Suprapubic skin (tissue), 4 donors: ENCODE data around the gene DMWD. TPM values are rescaled to one million over a fixed set of nuclear protein-coding genes. Genes with fewer than 3 reads are reported as not detected.

ENCODE experiments used
- DNase-seq, 2 donors: peaks; one replicate each; pipeline ENCODE4 v3.0.0-alpha.2; 2019; ENCODE audit warnings: low spot score in 2 of 2
- H3K27ac ChIP-seq: fragments of 200-600 bp; sonication (generic); one replicate; pipeline ENCODE4 v1.5.1; 2019
- H3K27me3 ChIP-seq: fragments of 200-600 bp; sonication (generic); one replicate; pipeline ENCODE4 v1.5.1; 2019
- H3K36me3 ChIP-seq: fragments of 200-600 bp; sonication (generic); one replicate; pipeline ENCODE4 v1.5.1; 2019
- H3K4me1 ChIP-seq: fragments of 200-600 bp; sonication (generic); one replicate; pipeline ENCODE4 v1.5.1; 2019
- H3K4me3 ChIP-seq: fragments of 200-600 bp; sonication (generic); one replicate; pipeline ENCODE4 v1.5.1; 2019; ENCODE audit warnings: mild to moderate bottlenecking
- H3K9me3 ChIP-seq: fragments of 200-600 bp; sonication (generic); one replicate; pipeline ENCODE4 v1.5.1; 2019
- EP300 ChIP-seq: sonication (generic); formaldehyde crosslinking; IDR thresholded peaks from one replicate; pipeline ENCODE4 v1.6.1; 2017; ENCODE audit warnings: antibody characterized with exemption
- POLR2A ChIP-seq, 2 donors: fragments of 450-650 bp; IDR thresholded peaks; one replicate each; pipeline ENCODE4 v1.6.1; 2017; ENCODE audit warnings: antibody characterized with exemption in 2 of 2, mild to moderate bottlenecking in 2 of 2, moderate library complexity in 2 of 2
- POLR2AphosphoS5 ChIP-seq, 3 donors: sonication (generic); formaldehyde crosslinking; IDR thresholded peaks; one replicate each; pipeline ENCODE4 v1.6.1; 2017; ENCODE audit warnings: antibody characterized with exemption in 3 of 3
- WGBS: methylation state at CpG from one replicate; pipeline ENCODE4 v1.1.5; 2018; 5-methylcytosine and 5-hydroxymethylcytosine counted together
- total RNA-seq, 4 donors: library from RNA; depleted of rRNA; stranded (reverse); fragments of >200 nt; gene quantifications; one replicate each; pipeline ENCODE4 v1.1.0, GENCODE V29; 2016
- TF ChIP-seq, protein P1 (sequence below), 2 donors: fragments of 200-600 bp in 1 of 2; fragments of 450-650 bp in 1 of 2; sonication (generic) in 1 of 2; IDR thresholded peaks; one replicate each; pipeline ENCODE4 v1.5.1; 2016 to 2019; ENCODE audit warnings: antibody characterized with exemption in 2 of 2, mild to moderate bottlenecking in 1 of 2, moderate library complexity in 1 of 2

DMWD gene
- total RNA-seq, 4 donors from 2014 or later = 22.7 to 40.6 (median 32.0) TPM

DNA sequence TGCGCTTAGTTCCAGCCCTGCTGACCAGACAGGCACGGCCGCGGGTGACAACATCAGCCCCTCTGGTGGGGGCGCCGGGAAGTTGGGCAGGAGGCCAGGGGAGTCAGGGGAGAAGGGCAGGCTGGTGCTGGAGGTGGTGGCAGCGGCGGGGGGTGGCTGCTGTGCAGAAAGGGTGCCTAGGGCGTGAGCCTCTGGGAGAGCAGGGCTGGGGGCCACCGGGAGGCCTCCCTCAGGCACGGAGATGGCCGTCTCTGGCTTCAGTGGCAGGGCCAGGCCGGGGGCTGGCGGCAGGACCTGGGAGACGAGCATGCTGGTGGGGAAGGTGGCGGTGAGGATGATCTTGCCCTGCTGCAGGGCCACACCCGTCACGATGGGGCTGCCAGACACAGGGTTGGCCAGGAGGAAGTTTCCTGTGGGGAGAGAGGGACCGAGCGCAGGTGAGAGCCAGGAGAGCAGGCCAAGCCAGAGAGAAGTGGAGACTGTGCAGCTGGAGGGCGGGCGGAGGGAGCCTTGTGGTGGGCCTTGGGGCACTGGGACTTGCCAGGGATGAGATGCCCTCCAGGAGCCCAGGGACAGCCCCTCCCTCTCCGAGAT, 26.8 kb downstream of the DMWD start:
- no peak overlapping the region for H3K27ac ChIP-seq
- H3K4me3 ChIP-seq = no peak overlapping the region
- H3K36me3 ChIP-seq = no peaks in the 10 kb centered on the region
- H3K4me1 ChIP-seq = peaks cover 40% of the 10 kb centered on the region
- no peaks in the 10 kb centered on the region for H3K27me3 ChIP-seq
- no peaks in the 10 kb centered on the region for H3K9me3 ChIP-seq
- DNase-seq = no peak
- WGBS = 66% methylated on average over 21 of the region's 23 CpGs
- TF ChIP-seq, protein P1, sequence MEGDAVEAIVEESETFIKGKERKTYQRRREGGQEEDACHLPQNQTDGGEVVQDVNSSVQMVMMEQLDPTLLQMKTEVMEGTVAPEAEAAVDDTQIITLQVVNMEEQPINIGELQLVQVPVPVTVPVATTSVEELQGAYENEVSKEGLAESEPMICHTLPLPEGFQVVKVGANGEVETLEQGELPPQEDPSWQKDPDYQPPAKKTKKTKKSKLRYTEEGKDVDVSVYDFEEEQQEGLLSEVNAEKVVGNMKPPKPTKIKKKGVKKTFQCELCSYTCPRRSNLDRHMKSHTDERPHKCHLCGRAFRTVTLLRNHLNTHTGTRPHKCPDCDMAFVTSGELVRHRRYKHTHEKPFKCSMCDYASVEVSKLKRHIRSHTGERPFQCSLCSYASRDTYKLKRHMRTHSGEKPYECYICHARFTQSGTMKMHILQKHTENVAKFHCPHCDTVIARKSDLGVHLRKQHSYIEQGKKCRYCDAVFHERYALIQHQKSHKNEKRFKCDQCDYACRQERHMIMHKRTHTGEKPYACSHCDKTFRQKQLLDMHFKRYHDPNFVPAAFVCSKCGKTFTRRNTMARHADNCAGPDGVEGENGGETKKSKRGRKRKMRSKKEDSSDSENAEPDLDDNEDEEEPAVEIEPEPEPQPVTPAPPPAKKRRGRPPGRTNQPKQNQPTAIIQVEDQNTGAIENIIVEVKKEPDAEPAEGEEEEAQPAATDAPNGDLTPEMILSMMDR (IDR thresholded peaks at IDR 0.05) = no peak
- TF ChIP-seq POLR2AphosphoS5 (IDR thresholded peaks at IDR 0.05) (no peak), POLR2A (IDR thresholded peaks at IDR 0.05) (no peak), EP300 (no peak)

DNA sequence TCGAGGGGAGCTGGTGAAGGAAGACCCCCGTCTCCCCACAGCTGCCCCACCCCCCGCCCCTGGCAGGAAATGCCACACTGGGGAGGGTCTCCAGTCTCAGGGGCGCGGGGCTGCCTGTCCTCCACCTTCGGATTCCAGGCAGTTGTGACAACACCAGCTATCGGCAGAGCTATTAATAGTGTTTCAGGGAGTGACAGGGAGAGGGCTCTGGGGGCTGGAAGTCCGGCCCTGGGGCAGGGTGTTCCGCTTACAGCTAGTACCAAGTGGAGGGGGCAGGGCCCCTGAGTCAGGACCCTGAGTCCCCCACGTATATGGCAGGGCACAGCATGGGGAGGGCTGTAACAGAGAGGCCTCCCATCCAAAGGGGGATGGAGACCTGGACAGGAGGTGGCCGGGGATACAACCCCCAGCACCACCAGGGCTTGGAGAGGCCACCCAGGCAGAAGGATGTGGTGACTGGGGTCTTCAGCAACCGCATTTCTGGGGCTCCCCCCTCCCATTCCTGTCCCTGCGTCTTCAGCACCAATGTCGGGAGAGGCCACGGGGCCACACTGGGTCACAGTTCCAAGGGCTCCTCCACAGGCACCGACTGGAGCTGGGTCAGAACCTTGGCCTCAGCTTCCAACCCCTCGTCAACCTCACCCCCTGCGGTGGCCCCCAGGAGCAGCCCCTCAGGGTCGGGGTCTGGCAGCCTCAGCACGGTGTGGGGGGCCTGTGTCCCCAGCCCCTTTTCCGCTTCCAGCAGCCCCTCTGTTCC, 27.5 kb downstream of the DMWD start:
- Histone ChIP-seq H3K9me3 (no peaks in the 10 kb centered on the region), H3K27ac (no peak overlapping the region), H3K4me3 (no peak overlapping the region), H3K27me3 (no peaks in the 10 kb centered on the region), H3K36me3 (no peaks in the 10 kb centered on the region), H3K4me1 (peaks cover 35% of the 10 kb centered on the region)
- 60% methylated on average over 7 of the region's 21 CpGs for WGBS
- TF ChIP-seq POLR2AphosphoS5 (IDR thresholded peaks at IDR 0.05) (no peak), EP300 (no peak), POLR2A (IDR thresholded peaks at IDR 0.05) (no peak)
- TF ChIP-seq, protein P1 (IDR thresholded peaks at IDR 0.05) = no peak
- DNase-seq = no peak

DNA sequence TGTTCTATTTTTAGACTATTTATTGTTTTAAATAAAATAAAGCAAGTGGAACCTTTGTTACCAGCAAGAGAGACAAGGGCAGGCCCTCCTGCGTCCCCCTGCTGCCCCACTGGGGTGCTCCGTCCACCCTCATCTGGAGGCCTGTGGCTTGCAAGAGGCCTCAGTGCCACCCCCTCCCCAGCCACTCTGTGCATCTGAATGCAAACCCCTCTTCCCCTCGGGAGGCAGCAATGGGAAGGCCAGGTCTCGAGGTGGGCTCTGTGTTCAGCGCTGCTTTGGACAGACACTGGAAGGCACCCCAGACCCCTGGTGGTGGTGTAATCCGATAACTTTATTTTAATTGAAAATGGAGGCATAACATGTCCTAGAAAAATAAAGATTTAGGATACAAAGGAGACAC, 28.2 kb downstream of the DMWD start:
- H3K27ac ChIP-seq = no peak overlapping the region
- TF ChIP-seq, protein P1 (IDR thresholded peaks at IDR 0.05) = no peak
- TF ChIP-seq POLR2AphosphoS5 (IDR thresholded peaks at IDR 0.05) = no peak
- H3K4me1 ChIP-seq = peaks cover 33% of the 10 kb centered on the region
- DNase-seq = no peak
- no peaks in the 10 kb centered on the region for H3K9me3 ChIP-seq
- WGBS = 72% methylated on average over 6 of the region's 6 CpGs
- H3K36me3 ChIP-seq = no peaks in the 10 kb centered on the region
- H3K27me3 ChIP-seq = no peaks in the 10 kb centered on the region
- no peak overlapping the region for H3K4me3 ChIP-seq

DNA sequence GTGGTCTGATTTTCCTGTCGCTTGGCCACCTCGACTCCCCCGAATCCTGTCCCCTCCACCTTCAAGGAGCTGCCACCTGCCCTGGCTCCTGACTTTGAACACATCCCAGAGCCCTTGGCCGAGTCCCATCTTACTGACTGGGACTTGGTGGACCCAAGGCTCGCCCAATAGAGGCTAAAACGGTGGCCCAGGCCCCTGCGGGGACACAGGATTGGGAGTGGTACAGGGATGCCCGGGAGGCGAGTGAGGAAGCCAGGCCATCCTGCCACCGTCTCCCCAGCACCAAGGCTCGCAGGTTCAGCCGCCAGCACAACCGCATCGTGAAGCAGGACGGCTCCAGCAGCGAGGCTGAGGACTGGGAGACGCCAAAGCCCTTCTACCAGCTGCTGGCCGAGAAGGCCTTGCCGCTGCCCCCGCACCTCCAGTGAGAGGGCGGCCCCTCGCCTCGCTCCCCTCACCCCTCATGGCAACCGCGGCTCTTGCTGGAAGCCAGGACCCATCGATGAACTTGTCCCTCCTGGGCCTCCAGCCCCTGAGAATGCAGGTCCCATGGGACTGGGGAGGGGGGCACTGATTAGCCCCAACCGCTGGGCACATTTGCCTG, 28.9 kb downstream of the DMWD start:
- H3K4me1 ChIP-seq = peaks cover 32% of the 10 kb centered on the region
- 60% methylated on average over 9 of the region's 27 CpGs for WGBS
- H3K4me3 ChIP-seq = no peak overlapping the region
- no peaks in the 10 kb centered on the region for H3K9me3 ChIP-seq
- DNase-seq = no peak
- no peaks in the 10 kb centered on the region for H3K27me3 ChIP-seq
- TF ChIP-seq, protein P1 (IDR thresholded peaks at IDR 0.05) = no peak
- TF ChIP-seq POLR2AphosphoS5 (IDR thresholded peaks at IDR 0.05) (no peak), POLR2A (IDR thresholded peaks at IDR 0.05) (no peak), EP300 (no peak)
- no peak overlapping the region for H3K27ac ChIP-seq
- H3K36me3 ChIP-seq = no peaks in the 10 kb centered on the region
